Nephron (organoid): Measurements from ENCODE around the gene OPRL1.

ENCODE experiments used
- H3K27ac Mint-ChIP-seq, 3 experiments: 2 replicates each; pipeline ENCODE4 v1.8.0; 2020; ENCODE audit warnings: mixed read lengths in 3 of 3, mild to moderate bottlenecking in 2 of 3, moderate library complexity in 1 of 3
- H3K27me3 Mint-ChIP-seq: 2 replicates; pipeline ENCODE4 v1.8.0; 2021; ENCODE audit warnings: low read depth, mild to moderate bottlenecking, moderate library complexity, mixed read lengths
- H3K36me3 Mint-ChIP-seq: 2 replicates; pipeline ENCODE4 v1.8.0; 2020; ENCODE audit warnings: low read depth, mixed read lengths
- H3K4me1 Mint-ChIP-seq: 2 replicates; pipeline ENCODE4 v1.8.0; 2020; ENCODE audit warnings: mixed read lengths
- H3K4me3 Mint-ChIP-seq, 3 experiments: 2 replicates each; pipeline ENCODE4 v1.8.0; 2020; ENCODE audit warnings: mild to moderate bottlenecking in 3 of 3, mixed read lengths in 3 of 3, moderate library complexity in 2 of 3
- H3K9me3 Mint-ChIP-seq: 2 replicates; pipeline ENCODE4 v1.8.0; 2020; ENCODE audit warnings: mixed read lengths
- TF ChIP-seq, protein P1 (sequence below), 3 experiments: fragments of 200-600 bp; sonication (generic); IDR thresholded peaks; one replicate each; pipeline ENCODE4 v1.5.0; 2021; ENCODE audit warnings: antibody characterized with exemption in 3 of 3; ENCODE audit not compliant: unreplicated experiment in 3 of 3

Gene OPRL1

DNA sequence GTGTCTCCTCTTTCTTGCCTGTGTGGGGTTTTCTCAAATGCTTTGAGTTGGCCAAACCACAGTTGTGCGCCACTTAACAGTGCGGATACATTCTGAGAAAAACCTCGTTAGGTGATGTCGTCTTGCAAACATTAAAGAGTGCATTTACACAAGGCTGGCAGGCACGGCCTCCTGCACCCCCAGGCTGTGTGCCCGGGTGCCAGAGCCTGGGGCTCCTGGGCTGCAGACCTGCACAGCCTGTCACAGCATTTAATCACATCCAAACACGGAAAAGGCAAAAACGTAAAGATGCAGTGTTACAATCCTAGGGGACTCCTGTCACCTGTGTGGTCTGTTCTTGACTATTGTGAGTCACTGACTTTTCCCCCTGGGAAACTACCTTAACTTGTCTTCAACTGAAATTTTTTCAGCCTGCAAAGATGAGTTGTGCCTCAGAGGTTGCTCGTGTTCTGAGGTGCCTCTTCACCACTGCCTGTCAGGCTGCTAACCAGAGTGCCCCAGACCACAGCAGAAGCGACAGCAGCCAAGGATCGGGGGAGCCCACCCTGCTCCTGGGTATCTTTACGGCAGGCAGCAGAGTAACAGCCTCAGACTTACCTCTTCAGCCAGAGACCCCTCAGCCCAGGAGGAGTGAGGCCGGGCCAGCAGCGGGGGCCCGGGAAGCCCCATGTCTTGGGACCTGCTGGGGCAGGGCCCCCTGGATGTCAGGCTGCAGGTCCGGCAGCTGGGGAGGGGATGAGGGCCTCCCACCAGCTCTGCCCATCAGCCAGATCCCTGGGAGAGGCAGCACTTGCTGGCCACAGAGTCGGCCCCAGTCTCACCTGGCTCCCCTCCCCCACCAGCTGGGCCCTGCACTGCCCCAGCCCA is 44.6 kb upstream of the OPRL1 start:
- Mint-ChIP-seq H3K27ac (no peak overlapping the region), H3K27me3 (peaks cover 42% of the 10 kb centered on the region), H3K36me3 (peaks cover 19% of the 10 kb centered on the region), H3K4me1 (peaks cover 16% of the 10 kb centered on the region), H3K4me3 (no peak overlapping the region), H3K9me3 (no peaks in the 10 kb centered on the region)
- TF ChIP-seq, protein P1, sequence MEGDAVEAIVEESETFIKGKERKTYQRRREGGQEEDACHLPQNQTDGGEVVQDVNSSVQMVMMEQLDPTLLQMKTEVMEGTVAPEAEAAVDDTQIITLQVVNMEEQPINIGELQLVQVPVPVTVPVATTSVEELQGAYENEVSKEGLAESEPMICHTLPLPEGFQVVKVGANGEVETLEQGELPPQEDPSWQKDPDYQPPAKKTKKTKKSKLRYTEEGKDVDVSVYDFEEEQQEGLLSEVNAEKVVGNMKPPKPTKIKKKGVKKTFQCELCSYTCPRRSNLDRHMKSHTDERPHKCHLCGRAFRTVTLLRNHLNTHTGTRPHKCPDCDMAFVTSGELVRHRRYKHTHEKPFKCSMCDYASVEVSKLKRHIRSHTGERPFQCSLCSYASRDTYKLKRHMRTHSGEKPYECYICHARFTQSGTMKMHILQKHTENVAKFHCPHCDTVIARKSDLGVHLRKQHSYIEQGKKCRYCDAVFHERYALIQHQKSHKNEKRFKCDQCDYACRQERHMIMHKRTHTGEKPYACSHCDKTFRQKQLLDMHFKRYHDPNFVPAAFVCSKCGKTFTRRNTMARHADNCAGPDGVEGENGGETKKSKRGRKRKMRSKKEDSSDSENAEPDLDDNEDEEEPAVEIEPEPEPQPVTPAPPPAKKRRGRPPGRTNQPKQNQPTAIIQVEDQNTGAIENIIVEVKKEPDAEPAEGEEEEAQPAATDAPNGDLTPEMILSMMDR (IDR thresholded peaks at IDR 0.05; ENCODE audit: unreplicated experiment in 3 of 3): no peak

DNA sequence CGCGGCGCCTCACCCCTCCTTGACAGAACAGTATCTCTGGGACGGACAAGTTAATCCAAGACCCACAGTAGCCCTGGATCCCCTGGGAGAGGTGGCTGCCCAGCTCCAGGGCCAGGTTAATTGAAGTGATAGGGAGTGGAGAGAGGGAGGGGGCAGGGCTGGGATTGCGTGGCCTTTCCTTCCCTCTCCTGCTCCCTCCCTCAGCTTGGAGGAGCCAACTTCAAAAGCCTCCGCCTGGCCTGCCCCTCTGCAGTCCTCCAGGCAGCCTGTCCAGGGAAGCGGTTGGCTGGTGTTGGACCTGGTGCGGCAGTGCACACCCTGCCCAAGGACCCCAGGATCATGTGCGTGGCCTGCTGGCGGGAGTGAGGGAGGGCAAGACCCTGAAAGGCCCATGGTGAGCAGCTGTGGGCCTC is 43.9 kb upstream of the OPRL1 start, which contains the start of gene C20orf204:
Gene C20orf204 (plus strand): TSS at position 250 of the 413 bp plus-strand sequence. CDS start 142 bp downstream, at position 392.
- Mint-ChIP-seq H3K4me3 (no peak within 1 kb of the TSS), H3K9me3 (no peaks in the 10 kb centered on the region), H3K27me3 (peaks cover 48% of the 10 kb centered on the region), H3K27ac (no peak within 1 kb of the TSS), H3K4me1 (peaks cover 16% of the 10 kb centered on the region), H3K36me3 (peaks cover 15% of the 10 kb centered on the region)
- TF ChIP-seq, protein P1 (IDR thresholded peaks at IDR 0.05; ENCODE audit: unreplicated experiment in 3 of 3): no peak

DNA sequence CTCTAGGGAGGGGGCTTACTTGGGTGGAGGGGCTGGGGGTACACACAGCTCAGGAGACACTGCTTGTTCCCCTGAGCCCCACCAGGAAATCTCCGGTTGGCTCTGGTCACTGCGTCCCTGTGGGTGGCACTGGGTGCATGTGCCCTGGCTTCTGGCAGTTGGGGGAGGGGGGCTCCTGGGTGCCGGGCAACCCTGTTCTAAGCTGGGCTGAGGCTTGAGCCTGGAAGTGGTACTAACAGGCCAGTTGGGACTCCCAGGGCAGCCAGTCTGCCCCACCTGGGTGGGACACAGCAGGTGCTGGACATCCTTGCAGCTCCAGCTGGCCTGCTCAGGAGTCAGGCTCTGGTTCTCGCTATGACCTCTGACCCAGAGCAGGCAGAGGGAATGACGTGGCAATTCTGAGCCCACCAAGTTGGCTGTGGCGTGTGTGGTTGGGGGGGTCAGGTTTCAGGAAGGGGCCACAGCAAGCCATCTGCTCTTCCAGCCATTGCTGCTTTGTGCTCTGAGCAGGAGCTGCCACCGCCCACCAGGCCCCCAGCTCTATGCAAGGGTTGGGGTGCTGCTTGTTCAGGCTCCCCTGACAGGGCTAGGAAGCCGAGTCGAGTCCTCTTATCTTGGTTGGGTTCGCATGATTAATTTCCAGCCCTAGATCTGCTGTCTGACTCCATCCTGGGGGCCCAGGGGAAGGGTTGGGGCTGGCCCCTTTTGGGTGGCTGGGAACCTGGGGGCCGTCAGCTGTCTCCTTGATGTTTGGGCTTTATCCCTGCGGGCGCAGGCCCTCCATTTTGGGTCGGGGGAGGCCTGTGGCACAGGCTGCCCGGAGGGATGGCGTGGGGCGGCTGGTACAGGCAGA is 43.3 kb upstream of the OPRL1 start:
- no peak overlapping the region for H3K4me3 Mint-ChIP-seq
- TF ChIP-seq, protein P1 (IDR thresholded peaks at IDR 0.05; ENCODE audit: unreplicated experiment in 3 of 3): no peak
- H3K27me3 Mint-ChIP-seq: peaks cover 54% of the 10 kb centered on the region
- peaks cover 11% of the 10 kb centered on the region for H3K36me3 Mint-ChIP-seq
- H3K27ac Mint-ChIP-seq: no peak overlapping the region
- H3K4me1 Mint-ChIP-seq: peaks cover 16% of the 10 kb centered on the region
- H3K9me3 Mint-ChIP-seq: no peaks in the 10 kb centered on the region

DNA sequence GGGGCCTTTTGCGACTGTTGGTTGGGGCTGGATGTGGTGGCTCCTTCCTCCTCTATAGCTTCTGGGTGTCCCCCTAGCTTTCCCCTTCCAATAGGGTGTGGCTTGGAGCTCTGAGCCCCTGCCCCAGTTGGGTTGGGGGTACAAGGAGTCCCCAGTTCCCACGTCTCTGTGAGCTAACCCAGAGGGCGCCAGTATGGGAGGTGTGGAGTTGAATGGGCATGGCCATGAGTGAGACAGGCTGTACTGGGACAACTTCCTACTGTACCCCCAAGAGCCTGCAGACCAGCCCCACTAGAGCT is 42.7 kb upstream of the OPRL1 start:
- Mint-ChIP-seq H3K36me3 (peaks cover 9% of the 10 kb centered on the region), H3K27me3 (peaks cover 60% of the 10 kb centered on the region), H3K4me1 (peaks cover 16% of the 10 kb centered on the region), H3K27ac (no peak overlapping the region), H3K4me3 (no peak overlapping the region), H3K9me3 (no peaks in the 10 kb centered on the region)
- TF ChIP-seq, protein P1 (IDR thresholded peaks at IDR 0.05; ENCODE audit: unreplicated experiment in 3 of 3): no peak

DNA sequence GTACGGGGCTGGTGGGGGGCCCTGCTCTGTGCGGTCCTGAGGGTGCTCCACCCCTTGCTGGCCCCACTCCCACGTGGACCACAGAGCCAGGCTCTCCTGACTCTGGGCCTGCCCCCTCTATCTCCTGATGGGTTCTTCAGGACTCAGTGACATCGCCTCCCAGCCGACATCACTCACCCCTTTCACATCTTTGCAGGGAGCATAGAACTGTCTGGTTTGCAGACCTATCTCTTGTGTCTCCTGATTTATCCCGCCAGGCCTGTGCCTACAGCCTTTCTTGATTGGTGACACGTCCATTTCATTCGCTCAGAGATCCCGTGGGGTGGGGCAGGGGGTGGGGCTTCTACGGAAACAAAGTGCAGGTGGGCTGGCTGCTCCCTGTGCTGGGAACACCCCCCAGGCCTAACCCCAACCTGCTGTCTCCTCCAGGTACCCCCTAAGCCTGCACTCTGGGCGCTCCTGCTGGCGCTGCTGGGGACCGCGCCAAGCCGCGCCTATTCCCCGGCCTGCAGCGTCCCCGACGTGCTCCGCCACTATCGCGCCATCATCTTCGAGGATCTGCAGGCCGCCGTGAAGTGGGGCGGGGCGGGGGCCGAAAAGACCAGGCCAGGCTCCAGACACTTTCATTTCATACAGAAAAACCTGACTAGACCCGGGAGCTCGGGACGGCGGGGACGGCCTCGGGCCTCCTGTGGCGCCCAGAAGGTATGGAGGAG is 42.2 kb upstream of the OPRL1 start:
- Mint-ChIP-seq H3K4me3 (peak overlapping the region; percentile 43 to 69 (median 55)), H3K36me3 (peaks cover 9% of the 10 kb centered on the region)
- TF ChIP-seq, protein P1 (IDR thresholded peaks at IDR 0.05; ENCODE audit: unreplicated experiment in 3 of 3): no peak

More for the DNA sequence above, 42.2 kb upstream of the OPRL1 start:
- Mint-ChIP-seq H3K4me1 (peaks cover 16% of the 10 kb centered on the region), H3K27me3 (peaks cover 61% of the 10 kb centered on the region), H3K27ac (no peak overlapping the region), H3K9me3 (no peaks in the 10 kb centered on the region)
